ENCODE data around the gene USP10.

DNA sequence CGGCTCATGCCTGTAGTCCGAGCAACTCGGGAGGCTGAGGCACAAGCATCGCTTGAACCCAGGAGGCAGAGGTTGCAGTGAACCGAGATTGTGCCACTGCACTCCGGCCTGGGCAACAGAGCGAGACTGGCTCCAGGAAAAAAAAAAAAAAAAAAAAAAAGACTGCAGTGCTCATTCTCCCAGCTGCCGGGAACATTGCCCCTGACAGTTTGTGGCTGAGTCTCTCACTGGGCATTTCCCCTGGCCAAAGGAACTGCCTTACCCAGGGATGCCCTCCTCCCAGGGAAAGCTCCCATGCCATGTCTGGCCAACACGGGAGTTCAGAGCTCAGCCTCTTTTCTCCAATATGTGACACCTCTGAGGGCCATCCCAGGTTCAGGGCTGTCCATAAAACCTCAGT, 21.3 kb upstream of the USP10 start:
- TF ChIP-seq, protein P1, sequence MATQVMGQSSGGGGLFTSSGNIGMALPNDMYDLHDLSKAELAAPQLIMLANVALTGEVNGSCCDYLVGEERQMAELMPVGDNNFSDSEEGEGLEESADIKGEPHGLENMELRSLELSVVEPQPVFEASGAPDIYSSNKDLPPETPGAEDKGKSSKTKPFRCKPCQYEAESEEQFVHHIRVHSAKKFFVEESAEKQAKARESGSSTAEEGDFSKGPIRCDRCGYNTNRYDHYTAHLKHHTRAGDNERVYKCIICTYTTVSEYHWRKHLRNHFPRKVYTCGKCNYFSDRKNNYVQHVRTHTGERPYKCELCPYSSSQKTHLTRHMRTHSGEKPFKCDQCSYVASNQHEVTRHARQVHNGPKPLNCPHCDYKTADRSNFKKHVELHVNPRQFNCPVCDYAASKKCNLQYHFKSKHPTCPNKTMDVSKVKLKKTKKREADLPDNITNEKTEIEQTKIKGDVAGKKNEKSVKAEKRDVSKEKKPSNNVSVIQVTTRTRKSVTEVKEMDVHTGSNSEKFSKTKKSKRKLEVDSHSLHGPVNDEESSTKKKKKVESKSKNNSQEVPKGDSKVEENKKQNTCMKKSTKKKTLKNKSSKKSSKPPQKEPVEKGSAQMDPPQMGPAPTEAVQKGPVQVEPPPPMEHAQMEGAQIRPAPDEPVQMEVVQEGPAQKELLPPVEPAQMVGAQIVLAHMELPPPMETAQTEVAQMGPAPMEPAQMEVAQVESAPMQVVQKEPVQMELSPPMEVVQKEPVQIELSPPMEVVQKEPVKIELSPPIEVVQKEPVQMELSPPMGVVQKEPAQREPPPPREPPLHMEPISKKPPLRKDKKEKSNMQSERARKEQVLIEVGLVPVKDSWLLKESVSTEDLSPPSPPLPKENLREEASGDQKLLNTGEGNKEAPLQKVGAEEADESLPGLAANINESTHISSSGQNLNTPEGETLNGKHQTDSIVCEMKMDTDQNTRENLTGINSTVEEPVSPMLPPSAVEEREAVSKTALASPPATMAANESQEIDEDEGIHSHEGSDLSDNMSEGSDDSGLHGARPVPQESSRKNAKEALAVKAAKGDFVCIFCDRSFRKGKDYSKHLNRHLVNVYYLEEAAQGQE (tag by site-specific recombination; IDR thresholded peaks at IDR 0.05): no peak
- TF ChIP-seq MZF1 (tag by site-specific recombination; IDR thresholded peaks at IDR 0.05; ENCODE audit: borderline replicate concordance): no peak
- TF ChIP-seq SP2 (tag by site-specific recombination; IDR thresholded peaks at IDR 0.05): no peak
- TF ChIP-seq, protein P2, sequence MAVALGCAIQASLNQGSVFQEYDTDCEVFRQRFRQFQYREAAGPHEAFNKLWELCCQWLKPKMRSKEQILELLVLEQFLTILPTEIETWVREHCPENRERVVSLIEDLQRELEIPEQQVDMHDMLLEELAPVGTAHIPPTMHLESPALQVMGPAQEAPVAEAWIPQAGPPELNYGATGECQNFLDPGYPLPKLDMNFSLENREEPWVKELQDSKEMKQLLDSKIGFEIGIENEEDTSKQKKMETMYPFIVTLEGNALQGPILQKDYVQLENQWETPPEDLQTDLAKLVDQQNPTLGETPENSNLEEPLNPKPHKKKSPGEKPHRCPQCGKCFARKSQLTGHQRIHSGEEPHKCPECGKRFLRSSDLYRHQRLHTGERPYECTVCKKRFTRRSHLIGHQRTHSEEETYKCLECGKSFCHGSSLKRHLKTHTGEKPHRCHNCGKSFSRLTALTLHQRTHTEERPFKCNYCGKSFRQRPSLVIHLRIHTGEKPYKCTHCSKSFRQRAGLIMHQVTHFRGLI (tag by site-specific recombination; IDR thresholded peaks at IDR 0.05): no peak
- TF ChIP-seq, protein P3, sequence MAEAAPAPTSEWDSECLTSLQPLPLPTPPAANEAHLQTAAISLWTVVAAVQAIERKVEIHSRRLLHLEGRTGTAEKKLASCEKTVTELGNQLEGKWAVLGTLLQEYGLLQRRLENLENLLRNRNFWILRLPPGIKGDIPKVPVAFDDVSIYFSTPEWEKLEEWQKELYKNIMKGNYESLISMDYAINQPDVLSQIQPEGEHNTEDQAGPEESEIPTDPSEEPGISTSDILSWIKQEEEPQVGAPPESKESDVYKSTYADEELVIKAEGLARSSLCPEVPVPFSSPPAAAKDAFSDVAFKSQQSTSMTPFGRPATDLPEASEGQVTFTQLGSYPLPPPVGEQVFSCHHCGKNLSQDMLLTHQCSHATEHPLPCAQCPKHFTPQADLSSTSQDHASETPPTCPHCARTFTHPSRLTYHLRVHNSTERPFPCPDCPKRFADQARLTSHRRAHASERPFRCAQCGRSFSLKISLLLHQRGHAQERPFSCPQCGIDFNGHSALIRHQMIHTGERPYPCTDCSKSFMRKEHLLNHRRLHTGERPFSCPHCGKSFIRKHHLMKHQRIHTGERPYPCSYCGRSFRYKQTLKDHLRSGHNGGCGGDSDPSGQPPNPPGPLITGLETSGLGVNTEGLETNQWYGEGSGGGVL (tag by site-specific recombination; IDR thresholded peaks at IDR 0.05): no peak
- no peak for TF ChIP-seq ZNF621 (tag by site-specific recombination; IDR thresholded peaks at IDR 0.05)
- no peak for TF ChIP-seq TCF7L2 (IDR thresholded peaks at IDR 0.05; ENCODE audit: borderline replicate concordance, low read depth, low read length)
- TF ChIP-seq, protein P4, sequence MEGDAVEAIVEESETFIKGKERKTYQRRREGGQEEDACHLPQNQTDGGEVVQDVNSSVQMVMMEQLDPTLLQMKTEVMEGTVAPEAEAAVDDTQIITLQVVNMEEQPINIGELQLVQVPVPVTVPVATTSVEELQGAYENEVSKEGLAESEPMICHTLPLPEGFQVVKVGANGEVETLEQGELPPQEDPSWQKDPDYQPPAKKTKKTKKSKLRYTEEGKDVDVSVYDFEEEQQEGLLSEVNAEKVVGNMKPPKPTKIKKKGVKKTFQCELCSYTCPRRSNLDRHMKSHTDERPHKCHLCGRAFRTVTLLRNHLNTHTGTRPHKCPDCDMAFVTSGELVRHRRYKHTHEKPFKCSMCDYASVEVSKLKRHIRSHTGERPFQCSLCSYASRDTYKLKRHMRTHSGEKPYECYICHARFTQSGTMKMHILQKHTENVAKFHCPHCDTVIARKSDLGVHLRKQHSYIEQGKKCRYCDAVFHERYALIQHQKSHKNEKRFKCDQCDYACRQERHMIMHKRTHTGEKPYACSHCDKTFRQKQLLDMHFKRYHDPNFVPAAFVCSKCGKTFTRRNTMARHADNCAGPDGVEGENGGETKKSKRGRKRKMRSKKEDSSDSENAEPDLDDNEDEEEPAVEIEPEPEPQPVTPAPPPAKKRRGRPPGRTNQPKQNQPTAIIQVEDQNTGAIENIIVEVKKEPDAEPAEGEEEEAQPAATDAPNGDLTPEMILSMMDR (tag by site-specific recombination; IDR thresholded peaks at IDR 0.05): no peak
- no peak for TF ChIP-seq ZBTB7A (tag by site-specific recombination; IDR thresholded peaks at IDR 0.05; ENCODE audit: low read depth)
- TF ChIP-seq, protein P5, sequence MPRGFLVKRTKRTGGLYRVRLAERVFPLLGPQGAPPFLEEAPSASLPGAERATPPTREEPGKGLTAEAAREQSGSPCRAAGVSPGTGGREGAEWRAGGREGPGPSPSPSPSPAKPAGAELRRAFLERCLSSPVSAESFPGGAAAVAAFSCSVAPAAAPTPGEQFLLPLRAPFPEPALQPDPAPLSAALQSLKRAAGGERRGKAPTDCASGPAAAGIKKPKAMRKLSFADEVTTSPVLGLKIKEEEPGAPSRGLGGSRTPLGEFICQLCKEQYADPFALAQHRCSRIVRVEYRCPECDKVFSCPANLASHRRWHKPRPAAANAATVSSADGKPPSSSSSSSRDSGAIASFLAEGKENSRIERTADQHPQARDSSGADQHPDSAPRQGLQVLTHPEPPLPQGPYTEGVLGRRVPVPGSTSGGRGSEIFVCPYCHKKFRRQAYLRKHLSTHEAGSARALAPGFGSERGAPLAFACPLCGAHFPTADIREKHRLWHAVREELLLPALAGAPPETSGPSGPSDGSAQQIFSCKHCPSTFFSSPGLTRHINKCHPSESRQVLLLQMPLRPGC (tag by site-specific recombination; IDR thresholded peaks at IDR 0.05): no peak

All from HEK293 (cell line).